T1000 (cell line): ENCODE data around the gene FANCG.

Experiments
- DNase-seq: peaks from one replicate; lab custom pipeline; 2025; ENCODE audit warnings: mixed read lengths; lab: John Stamatoyannopoulos, UW

The FANCG gene

GRCh38 chr9:35060548-35061207 is 19.1 kb downstream of the FANCG start:
- DNase-seq = no peak

DNA sequence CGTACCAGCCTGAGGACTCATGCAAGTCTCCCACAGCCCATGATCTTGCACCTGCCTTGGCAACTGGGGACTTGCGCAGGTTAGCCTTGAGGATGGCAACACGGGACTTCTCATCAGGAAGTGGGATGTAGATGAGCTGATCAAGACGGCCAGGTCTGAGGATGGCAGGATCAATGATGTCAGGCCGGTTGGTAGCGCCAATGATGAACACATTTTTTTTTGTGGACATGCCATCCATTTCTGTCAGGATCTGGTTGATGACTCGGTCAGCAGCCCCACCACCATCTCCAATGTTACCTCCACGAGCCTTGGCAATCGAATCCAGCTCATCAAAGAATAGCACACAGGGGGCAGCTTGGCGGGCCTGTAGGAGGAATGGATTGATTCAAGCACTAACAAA is 20.3 kb downstream of the FANCG start:
- no peak for DNase-seq

DNA sequence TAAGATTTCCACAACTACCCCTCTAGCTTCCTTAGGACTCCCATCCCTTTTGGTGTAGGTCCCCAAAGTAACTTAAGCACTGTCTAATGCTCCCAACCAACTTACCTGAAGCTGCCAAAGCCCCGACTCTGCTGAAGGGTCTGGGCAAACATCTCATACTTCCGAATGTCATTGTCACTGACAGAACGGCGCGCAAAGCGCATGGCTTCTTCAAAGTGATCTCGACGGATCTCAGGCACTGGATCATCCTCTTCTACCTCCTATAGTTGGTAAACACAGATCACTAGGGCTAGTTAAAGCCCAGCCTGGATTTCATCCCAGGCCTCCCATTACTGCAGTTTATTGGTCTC is 22.5 kb downstream of the FANCG start:
- DNase-seq = no peak

- DNase-seq = no peak
Measured at GRCh38 chr9:35056571-35057270, 23.0 kb downstream of the FANCG start.

DNA sequence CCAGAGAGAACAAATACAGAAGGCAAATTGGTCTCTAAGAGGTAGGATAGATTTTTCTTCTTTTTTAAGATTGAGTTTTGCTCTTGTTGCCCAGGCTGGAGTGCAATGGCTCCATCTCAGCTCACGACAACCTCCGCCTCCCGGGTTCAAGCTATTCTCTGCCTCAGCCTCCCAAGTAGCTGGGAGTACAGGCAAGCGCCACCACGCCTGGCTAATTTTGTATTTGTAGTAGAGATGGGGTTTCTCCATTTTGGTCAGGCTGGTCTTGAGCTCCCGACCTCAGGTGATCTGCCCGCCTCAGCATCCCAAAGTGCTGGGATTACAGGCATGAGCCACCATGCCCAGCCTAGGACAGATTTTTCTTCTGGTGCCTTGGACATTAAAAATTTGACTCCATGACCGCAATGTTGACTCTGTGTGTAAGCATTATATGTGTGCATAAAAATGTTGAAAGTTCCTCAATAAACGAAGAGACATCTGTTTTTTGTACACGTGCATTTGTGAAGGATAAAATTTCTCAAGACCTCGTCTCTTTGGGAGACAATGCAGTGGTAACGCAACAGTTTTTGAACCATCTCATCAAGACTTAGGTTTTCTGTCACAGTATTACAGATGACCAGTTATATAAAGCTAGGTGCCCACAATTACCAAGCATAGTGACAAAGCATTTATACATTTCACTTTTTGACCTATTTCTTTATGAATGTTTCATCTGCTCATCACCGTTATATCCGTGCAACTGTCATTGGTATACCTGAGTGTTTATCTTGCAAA is 24.7 kb downstream of the FANCG start:
- no peak for DNase-seq

- no peak for DNase-seq
Measured at GRCh38 chr9:35054185-35054835, 25.4 kb downstream of the FANCG start.

DNA sequence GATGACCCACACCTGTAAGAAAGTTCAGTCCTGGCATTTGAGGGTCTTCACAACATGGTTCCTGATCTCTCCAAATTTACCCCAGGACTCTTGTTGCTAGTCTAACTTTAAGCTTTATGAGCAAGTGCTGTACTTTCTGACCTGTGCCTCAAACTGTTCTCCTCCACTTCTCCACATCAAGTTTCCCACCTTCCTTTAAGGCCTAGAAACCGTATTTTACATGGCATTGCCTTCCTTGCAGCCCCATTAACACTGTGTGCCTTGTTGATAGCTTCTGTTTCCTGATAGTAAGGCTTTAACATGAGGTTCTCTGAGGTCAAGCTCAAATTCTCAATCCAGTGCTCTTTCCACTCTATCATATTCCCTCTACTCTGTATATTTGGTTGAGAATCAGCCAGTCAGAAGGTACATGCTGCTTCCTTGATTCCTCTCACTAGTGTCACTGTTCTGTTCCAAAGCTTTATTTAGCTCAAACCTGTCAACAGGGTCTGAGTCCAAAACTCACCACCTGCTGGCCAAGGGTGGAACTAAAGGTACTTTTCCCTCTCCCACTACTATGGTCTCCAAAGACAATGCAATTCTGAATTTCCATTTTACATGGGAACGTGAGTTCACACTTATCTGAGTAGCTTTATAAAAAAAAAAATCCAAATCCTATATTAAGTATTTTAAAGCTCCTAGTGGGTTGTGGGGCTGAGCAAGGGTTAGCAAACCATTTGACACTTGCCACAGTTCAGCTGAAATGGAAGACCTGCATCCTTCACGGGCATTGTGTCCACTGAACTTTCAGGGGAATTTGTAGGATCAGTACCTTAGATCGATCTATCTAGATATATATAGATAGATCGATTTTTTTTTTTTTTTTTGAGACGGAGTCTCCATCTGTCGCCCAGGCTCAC is 28.4 kb downstream of the FANCG start:
- DNase-seq = no peak

GRCh38 chr9:35048511-35048910 is 31.2 kb downstream of the FANCG start:
- no peak for DNase-seq

- no peak for DNase-seq
Measured at GRCh38 chr9:35044071-35044470, 35.7 kb downstream of the FANCG start.

- no peak for DNase-seq
Measured at GRCh38 chr9:35042891-35043545, 36.7 kb downstream of the FANCG start.

GRCh38 chr9:35042081-35042604 is 37.6 kb downstream of the FANCG start:
- DNase-seq = no peak

GRCh38 chr9:35035851-35036701 is 43.7 kb downstream of the FANCG start:
- no peak for DNase-seq

- no peak for DNase-seq
Measured at GRCh38 chr9:35033101-35033500, 46.6 kb downstream of the FANCG start.

DNA sequence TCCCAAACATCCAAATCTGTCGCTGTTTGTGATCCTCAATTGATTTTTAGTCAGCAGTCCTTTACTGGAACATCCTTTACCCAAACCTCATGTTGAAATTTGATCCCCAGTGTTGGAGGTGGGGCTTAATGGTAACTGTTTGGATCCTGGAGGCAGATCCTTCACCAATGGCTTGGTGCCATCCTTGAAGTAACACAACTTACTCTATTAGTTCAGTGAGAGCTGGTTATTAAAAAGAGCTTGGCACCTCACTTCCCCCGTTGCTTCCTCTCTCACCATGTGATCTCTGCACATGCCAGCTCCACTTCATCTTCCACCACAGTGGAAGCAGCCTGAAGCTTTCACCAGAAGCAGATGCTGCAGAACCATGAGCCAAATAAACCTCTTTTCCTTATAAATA is 49.9 kb downstream of the FANCG start:
- DNase-seq = no peak

DNA sequence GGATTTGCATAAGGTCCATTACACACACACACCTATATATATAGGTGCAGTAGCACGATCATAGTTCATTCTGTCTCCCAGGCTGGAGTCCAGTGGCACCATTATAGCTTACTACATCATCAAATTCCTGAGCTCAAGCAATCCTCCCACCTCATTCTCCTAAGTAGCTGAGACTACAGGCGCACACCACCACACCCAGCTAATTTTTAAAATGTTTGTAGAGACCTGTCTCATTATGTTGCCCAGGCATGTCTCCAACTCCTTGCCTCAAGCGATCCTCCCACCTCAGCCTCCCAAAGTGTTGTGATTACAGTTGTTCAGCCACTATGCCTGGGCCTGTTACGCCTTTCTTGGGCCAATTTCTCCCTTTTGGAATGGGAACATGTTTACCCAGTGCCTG is 50.5 kb downstream of the FANCG start:
- DNase-seq = no peak

GRCh38 chr9:35028341-35028740 is 51.4 kb downstream of the FANCG start:
- DNase-seq = no peak

GRCh38 chr9:35027860-35028259 is 51.9 kb downstream of the FANCG start:
- DNase-seq = no peak

DNA sequence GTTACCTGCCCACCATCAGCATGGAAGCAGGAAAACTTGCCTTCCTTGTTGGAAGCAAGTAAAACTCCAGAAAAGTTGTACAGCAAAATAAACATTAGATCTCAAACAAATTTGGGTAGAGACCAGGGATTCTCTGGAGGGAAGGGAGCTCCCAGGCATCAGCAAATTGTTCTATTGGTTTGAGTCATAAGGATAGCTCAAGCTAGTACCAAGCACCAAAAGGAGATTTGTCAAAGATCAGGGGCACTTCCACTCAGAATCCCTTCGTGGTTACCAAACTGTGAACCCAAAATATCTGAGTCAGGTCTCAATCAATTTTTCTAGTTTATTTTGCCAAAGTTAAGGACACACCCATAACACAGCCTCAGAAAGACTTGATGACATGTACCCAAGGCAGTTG is 52.4 kb downstream of the FANCG start:
- DNase-seq = no peak

- DNase-seq = no peak
Measured at GRCh38 chr9:35026671-35027070, 53.1 kb downstream of the FANCG start.
